AG04450 (cell line): ENCODE results near the gene TOMM40L. TPM values are rescaled to one million over a fixed set of nuclear protein-coding genes. Genes with fewer than 3 reads are reported as not detected.

Experiments
- CTCF ChIA-PET: fragments of 300-600, 350-600 bp; formaldehyde crosslinking; extraction: SDS; loops from one replicate; lab custom pipeline; 2022; ENCODE audit warnings: antibody characterized with exemption, inconsistent platforms; lab: Charles Lee
- POLR2A ChIA-PET: fragments of 350-600 bp; formaldehyde crosslinking; extraction: SDS; loops from one replicate; lab custom pipeline; 2021; ENCODE audit warnings: antibody characterized with exemption, inconsistent platforms; lab: Yijun Ruan, JAX
- DNase-seq: peaks from one replicate; pipeline ENCODE4 v3.0.0-alpha.2; 2011; ENCODE audit warnings: low read depth, low spot score
- H3K27ac ChIP-seq: one replicate; pipeline ENCODE4 v1.5.1; 2012; ENCODE audit warnings: low read depth, low read length, control low read depth
- H3K27me3 ChIP-seq: one replicate; pipeline ENCODE4 v1.6.0; 2012; ENCODE audit warnings: low read length; ENCODE audit not compliant: control insufficient read depth, insufficient read depth
- H3K4me3 ChIP-seq: 2 replicates; pipeline ENCODE4 v1.5.1; 2011; ENCODE audit warnings: mild to moderate bottlenecking, low read depth, low read length, control low read depth
- H3K9me3 ChIP-seq: 2 replicates; pipeline ENCODE4 v1.5.1; 2012; ENCODE audit warnings: low read length; ENCODE audit not compliant: control insufficient read depth, insufficient read depth
- polyA plus RNA-seq: library from polyadenylated mRNA; depleted of rRNA; stranded (reverse); fragments of >200 nt; gene quantifications from 2 replicates; pipeline ENCODE4 v1.2.3, GENCODE V29; 2011
- TF ChIP-seq, protein P1 (sequence below): IDR thresholded peaks from 2 replicates; pipeline ENCODE4 v1.5.1; 2011; ENCODE audit warnings: low read depth, low read length, control low read depth, inconsistent platforms

Gene TOMM40L
- polyA plus RNA-seq, 1 experiment: 9.3 TPM

DNA sequence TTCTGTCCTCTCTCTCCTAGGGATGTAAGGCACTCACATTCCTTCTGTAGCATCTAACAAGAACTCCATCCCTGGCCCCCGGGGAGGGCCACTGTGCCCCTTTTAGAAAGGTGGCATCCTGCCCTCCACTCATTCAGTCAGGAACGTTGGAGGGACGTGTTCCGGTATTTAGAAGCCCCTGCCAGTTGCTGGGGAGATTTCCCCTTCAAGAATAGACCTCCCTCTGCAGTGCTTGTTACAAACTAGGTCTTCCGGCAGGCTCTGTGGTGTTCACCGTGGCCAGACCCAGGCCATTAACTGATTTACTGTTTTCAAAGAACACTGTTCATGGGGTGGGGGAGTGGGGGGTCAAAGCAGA is 33.5 kb downstream of the TOMM40L start:
- POLR2A ChIA-PET: interaction anchor here (1.2 kb wide), 1 partner anchor 9 kb away, joined by 3 read pairs; no protein-coding TSS in a partner anchor
- CTCF ChIA-PET: interaction anchor here (1.2 to 1.6 kb wide), 4 partner anchors 32 to 123 kb away, joined by 3 to 6 read pairs (median 4); partner anchors contain the start of gene TOMM40L
- DNase-seq: no peak
- Histone ChIP-seq H3K27ac (no peak overlapping the region), H3K9me3 (peaks cover 20% of the 10 kb centered on the region), H3K4me3 (no peak overlapping the region), H3K27me3 (peaks cover 40% of the 10 kb centered on the region)
- TF ChIP-seq, protein P1, sequence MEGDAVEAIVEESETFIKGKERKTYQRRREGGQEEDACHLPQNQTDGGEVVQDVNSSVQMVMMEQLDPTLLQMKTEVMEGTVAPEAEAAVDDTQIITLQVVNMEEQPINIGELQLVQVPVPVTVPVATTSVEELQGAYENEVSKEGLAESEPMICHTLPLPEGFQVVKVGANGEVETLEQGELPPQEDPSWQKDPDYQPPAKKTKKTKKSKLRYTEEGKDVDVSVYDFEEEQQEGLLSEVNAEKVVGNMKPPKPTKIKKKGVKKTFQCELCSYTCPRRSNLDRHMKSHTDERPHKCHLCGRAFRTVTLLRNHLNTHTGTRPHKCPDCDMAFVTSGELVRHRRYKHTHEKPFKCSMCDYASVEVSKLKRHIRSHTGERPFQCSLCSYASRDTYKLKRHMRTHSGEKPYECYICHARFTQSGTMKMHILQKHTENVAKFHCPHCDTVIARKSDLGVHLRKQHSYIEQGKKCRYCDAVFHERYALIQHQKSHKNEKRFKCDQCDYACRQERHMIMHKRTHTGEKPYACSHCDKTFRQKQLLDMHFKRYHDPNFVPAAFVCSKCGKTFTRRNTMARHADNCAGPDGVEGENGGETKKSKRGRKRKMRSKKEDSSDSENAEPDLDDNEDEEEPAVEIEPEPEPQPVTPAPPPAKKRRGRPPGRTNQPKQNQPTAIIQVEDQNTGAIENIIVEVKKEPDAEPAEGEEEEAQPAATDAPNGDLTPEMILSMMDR: no peak

DNA sequence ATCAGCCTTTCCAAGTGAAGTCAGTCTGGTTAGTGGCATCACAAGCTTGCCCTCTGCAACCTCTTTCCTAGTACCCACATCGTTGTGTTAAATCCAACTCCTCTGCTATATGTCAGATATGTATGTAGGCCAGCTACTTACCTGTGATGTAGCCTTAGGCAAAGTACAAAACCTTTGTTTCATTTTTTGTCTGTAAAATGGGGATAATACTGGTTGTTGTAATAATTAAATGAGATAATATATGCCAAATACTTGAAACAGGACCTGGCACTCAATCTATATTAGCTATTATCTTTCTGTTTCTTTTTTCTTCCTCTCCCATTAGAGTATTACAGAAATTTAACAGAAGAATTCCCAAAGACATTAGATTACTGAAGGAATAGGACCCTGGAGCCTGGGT is 33.9 kb downstream of the TOMM40L start:
- ChIA-PET POLR2A (interaction anchor here (1.2 kb wide), 1 partner anchor 10 kb away, joined by 3 read pairs; no protein-coding TSS in a partner anchor), CTCF (interaction anchor here (0.7 to 1.6 kb wide), 5 partner anchors 32 to 122 kb away, joined by 3 to 6 read pairs (median 3); partner anchors contain the start of gene TOMM40L)
- peaks cover 40% of the 10 kb centered on the region for H3K27me3 ChIP-seq
- no peak overlapping the region for H3K27ac ChIP-seq
- no peak for DNase-seq
- H3K9me3 ChIP-seq: peaks cover 20% of the 10 kb centered on the region
- H3K4me3 ChIP-seq: no peak overlapping the region
- TF ChIP-seq, protein P1: no peak

DNA sequence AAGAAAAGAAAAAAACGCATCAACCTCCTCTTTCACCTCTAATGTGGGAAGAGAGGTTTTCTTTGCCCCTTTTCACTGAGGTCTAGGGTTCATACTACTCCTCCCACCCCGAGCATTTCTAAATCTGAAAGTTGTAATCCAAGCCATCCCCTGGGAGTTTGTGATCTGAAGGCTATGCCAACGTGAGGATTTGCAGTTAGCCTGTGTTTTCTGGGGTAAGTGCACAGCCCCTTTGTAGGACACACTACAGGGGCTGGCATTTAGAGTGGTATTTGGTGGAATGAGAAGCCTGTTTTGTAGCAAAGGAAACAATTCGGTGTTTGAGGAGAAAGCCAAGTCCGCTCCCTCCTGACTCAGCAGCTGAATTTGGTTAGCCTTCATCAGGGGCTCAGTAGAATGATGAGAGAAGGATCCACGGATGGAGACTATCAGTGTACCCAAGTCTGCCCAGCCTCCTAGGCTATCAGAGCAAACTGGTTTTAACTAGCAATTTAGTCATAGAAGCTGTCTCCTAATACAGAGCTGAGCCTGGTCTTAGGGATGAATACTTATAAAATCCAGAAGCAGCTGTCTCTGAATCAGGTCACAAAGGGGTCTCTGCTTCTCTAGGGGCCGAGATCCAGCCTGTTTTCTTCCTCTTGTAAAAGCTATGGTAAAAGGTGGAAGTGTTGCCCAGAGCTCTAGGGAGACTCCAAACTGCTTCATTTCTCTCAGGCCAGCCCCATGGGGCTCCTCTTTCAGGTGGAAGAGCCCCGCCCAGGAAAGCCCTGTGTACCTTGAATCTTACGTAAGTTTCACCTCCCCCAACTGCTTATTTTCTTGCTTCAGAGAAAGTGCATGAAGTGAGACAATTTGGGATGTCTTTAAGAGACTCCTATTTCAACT is 34.8 kb downstream of the TOMM40L start:
- Histone ChIP-seq H3K9me3 (peaks cover 20% of the 10 kb centered on the region), H3K27ac (no peak overlapping the region), H3K27me3 (peaks cover 40% of the 10 kb centered on the region), H3K4me3 (no peak overlapping the region)
- no peak for DNase-seq
- TF ChIP-seq, protein P1: no peak
- CTCF ChIA-PET: interaction anchor here (0.7 to 1.6 kb wide), 3 partner anchors 33 to 122 kb away, joined by 3 read pairs; no protein-coding TSS in a partner anchor
- POLR2A ChIA-PET: no interaction called here

DNA sequence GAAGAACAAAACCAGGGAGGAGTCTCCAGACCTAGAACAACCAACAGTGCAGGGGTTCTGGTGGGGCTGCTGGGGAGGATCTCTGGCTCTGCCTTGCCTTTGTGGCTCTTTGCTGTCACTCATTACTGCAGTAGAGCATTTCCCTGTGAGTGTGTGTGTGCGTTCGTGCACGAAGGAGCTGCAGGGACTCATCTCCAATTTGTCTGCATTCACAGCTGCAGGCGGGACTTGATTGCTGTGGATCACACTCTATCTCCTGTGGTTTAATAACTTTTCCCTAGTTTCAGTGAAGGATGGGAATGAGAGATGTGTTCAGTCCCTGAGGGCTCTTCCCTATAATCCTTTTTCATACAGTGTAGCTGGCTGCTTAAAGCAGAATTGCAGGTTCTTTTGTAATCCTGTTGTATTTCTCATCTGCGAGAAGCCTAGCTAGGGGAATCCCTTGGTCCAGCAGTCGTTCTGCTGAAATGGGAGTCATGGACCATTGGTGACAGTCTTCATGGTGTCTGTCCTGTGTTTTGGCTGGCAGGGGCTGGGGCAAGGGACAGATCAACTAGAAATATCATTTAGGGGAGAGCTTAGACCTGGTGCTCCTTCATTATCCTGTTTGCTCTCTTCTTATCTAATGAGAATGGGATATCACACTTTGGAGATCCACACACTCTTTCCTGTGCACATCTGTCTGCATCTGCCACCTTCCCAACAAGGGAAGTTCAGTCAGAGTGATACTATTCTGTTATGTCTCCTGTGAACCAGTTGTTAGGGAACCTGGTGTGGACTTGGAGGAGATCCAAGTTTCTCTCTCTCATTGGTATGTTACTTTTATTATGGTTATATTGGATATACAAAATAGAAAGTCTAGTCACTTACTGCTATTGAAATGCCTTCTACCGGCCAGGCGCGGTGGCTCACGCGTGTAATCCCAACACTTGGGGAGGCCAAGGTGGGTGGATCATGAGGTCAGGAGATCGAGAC is 35.7 kb downstream of the TOMM40L start:
- Histone ChIP-seq H3K9me3 (peaks cover 18% of the 10 kb centered on the region), H3K27me3 (peaks cover 41% of the 10 kb centered on the region), H3K27ac (no peak overlapping the region), H3K4me3 (no peak overlapping the region)
- no peak for DNase-seq
- POLR2A ChIA-PET: no interaction called here
- TF ChIP-seq, protein P1: no peak
- CTCF ChIA-PET: interaction anchor here (1.0 to 1.3 kb wide), 2 partner anchors 29 to 34 kb away, joined by 3 to 9 read pairs; no protein-coding TSS in a partner anchor
